GM18498 (cell line): ENCODE results near the gene TRIM54.
A peak's percentile ranks its signal among the peaks of the same experiment; 100 is the strongest.
"Not testable (repeated sequence)": the region's sequence is repeated elsewhere in the genome, so short reads cannot be mapped to it uniquely, and the experiment has no call there.

Experiments used
- ATAC-seq: cut with Tn5 transposase; IDR thresholded peaks from one replicate; pipeline ENCODE4 v1.9.1; 2021; ENCODE audit warnings: mild to moderate bottlenecking, moderate library complexity; ENCODE audit not compliant: unreplicated experiment

TRIM54 gene

DNA sequence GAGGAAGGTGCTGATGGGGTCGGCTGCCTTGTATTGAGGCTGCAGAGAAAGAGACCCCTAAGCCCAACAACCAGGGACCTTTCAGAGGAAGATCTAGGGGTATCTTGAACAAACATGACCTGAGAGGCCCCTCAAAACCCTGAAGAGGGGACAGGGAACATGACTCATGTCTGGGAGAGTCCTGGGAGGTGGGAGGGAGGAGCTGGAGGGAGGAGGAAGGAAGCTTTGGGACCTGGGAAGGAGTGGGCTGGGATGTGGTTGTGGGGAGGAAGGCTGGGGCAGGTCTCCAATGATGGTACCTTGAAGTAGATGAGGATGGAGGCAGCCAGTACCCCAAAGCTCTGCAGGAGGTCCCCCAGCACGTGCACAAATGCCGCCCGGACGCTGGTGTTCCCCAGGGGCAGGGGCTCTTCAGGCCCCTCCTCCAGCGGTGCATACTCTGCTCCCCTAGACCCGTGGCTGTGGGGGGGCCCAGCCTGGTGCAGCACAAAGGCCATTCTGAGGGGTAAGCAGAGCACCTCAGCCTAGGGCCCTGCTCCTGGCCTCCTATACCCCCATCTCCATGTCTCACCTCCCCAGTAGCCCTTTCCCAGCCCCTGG is 25.3 kb upstream of the TRIM54 start:
- no peak for ATAC-seq

DNA sequence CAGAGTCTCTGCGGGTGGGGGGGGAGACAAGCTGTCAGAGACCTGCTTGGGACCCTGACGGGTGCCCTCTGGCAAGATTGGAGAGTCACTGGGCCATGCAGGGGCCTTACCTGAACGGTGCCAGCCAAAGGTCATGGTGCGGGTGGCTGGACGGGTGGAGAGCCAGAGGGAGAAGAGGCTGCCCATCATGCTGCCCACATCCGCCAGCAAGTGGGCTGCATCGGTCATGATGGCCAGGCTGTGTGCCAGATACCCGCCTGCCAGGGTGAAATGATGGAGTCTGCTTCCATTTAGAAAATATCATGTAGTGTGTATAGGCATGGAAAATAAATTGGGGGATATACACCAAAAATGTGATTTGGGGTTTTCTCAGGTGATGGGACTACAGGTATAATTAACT is 24.2 kb upstream of the TRIM54 start:
- ATAC-seq = no peak

- ATAC-seq = no peak
Observed at GRCh38 chr2:27261241-27261925, 20.8 kb upstream of the TRIM54 start.

DNA sequence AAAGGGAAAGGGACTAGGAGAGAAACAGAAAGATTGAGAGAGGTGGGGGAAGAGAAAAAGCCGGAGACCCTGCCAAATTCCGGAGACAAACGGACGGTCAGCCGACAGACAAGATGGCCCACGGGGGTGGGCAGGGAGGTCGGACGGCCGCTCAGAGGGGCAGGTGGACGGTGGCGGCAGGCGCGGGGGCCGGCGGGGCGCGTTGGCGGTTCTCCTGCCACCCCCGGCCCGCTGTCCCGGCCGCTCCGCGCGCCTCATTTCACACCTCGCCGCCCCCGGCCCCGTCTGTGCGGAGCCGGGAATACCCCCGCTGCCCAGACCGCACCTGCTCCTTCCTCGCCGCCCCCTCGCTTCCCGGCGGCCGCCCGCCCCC is 20.3 kb upstream of the TRIM54 start:
- ATAC-seq = no peak

DNA sequence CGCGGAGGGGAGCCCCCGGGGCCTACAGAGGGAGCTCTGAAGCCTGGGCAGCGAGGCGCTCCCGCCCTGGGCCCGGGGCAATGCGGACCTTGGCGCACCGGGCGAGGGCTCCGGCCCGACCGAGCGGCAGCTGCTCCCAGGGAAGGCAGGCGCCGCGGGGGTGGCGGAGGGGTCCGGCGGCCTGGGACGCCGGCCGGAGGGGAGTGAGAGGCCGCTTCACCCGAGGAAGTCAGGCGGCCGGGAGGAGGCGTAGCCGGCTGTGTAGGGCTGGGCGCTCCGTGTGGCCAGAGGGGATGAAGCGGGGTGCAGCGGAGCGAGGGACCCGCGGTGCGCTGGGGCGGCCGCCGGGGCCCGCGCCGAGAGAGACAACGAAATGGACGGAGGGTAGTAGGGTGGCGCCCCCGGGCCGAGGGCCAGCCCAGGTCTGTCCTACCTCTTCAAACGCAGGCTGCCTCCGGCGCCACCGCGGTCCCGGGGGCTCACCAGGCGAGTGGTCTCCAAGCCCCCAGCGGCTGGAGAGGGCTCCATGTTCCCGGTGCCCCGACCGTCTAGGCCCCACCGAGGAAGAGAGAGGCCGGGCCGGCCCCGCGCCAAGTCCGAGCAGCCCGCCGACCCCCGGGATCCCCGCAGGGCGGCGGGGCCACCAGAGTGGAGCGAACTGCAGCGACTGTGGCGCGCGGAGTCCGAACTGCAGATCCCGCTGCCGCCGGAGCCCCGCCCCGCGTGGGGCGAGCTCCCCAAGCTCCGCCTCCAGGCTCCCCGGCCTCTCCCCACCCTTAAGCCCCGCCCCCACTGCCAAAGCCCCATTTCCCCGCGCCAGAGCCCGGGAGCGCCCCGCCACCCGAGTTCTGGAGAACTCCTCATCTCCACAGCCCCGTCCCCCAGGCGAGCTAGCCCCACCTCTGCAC is 19.6 kb upstream of the TRIM54 start, which contains the start of gene SLC30A3:
Gene SLC30A3, minus strand, starts transcription at position 669 of the 908 bp plus-strand sequence. Its CDS starts 141 bp downstream, at position 528.
- peak; percentile 59 for ATAC-seq

DNA sequence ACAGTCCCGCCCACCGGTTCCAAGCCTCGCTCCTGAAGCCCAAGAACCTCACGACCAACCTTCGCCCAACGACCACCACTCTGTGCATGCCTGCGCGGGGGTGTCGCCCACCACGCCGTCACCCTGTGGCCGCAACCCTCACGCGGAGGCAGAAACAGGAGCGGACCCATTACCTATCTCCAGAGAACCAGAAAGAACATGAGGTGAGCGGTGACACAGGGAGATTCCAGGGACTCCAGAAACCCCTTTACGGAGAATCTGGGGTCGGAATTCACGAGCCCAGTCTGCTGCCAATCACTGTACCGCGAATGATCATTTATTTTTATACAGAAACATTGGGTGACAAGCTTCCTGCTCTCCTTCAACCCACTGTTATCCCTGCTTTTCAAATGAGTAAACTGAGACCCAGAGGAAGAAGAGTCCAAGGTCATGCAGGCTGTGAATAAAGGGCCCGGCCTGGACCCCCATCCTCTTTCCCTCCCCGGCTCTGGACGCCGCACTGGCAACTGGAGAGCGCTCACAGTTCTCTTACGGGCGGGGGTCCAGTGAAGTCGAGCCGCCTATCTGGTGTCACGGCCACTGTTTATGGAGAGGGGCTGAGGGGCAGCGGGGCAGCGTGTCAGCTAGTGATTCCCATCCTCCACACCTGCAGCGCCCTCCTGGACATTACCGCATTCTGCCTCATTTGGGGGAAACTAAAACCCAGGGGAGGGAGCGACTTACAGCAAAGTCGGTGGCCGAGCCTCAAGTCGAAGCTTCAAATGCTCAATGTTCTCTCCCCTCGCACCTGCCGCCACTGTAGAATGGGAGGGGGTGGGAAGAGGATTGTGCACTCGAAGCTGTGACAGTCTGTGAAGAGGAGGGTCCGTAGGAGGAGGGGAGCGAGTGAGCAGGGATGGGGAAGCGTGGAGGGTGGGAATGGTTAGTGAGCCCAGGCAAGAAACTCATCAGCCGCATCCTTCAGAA is 18.7 kb upstream of the TRIM54 start:
- ATAC-seq = no peak

GRCh38 chr2:27264253-27264752 is 17.9 kb upstream of the TRIM54 start:
- no peak for ATAC-seq

DNA sequence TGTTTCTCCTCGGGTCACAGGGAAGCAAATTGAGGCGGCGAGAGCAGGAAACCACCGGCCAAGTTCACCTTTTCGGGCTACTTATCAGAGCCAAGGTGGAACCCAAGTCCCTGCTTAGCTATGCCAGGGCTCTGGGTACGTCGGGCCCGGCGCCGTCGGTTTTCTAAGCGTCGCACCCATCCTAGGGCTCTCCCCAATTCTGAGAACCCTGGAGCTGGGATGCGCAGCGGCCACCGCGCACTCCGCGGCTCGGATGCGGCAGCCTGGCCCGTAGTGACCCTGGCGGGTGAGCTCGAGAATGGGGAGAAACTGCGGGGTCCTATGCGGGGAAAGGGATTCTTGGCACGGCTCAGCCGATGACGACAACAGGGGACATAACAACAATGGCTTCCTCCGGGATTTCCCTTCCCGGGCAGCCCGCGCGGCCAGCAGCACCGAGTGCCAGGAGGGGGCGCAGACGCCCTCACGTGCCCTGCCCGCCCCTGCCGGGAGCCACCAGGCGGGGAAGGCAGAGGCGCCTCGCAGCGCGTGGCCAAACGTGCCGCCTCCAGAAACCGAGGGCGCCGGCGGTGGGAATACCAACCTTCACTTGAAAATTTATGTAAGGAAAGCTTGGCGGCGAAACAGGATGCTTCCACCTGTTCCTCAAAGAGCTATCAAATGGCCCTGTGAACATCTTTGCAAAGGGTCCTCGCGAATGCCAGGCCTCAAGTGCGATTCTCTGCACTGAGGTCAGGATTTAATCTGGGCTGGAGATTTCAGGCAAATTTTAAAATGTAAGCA is 17.3 kb upstream of the TRIM54 start:
- ATAC-seq = no peak

- no peak for ATAC-seq
Observed at GRCh38 chr2:27265536-27265870, 16.7 kb upstream of the TRIM54 start.

GRCh38 chr2:27268296-27268695 is 13.9 kb upstream of the TRIM54 start:
- ATAC-seq = not testable (repeated sequence)

- ATAC-seq = no peak
Observed at GRCh38 chr2:27270131-27270530, 12.1 kb upstream of the TRIM54 start.

GRCh38 chr2:27270670-27271069 is 11.6 kb upstream of the TRIM54 start:
- ATAC-seq = no peak

- no peak for ATAC-seq
Observed at GRCh38 chr2:27271631-27272340, 10.4 kb upstream of the TRIM54 start.

DNA sequence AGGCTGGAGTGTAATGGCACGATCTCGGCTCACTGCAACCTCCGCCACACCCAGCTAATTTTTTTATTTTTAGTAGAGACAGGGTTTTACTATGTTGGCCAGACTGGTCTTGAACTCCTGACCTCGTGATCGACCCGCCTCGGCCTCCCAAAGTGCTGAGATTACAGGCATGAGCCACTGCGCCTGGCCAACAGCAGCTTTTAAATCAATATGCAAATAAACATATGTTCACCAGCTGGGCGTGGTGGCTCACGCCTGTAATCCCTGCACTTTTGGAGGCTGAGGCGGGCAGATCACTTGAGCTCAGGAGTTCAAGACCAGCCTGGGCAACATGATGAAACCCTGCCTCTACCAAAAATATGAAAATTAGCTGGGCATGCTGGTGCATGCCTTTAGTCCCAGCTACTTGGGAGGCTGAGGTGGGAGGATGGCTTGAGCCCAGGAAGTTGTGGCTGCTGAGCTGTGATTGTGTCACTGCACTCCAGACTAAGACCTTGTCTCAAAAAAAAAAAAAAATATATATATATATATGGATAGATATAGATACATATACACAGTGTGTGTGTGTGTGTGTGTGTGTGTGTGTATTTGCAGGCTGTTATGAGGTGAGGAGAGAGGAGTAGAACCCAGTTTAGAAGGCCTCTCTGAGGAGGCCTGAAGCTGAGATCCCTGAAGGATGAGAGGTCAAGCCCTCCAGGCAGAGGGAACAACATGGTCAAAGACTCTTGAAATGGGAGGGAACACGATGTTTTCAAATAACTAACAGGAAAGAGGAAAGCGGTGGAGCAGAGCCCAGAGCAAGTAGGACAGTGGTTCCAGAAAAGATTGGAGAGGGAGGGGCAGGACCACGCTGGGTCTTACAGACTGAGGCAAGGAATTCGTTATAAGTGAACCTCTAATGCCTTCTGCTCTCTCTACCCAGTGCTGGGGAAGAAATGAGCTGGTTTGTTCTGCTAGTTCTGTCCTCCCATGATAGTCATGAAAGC is 9.4 kb upstream of the TRIM54 start:
- not testable (repeated sequence) for ATAC-seq

- ATAC-seq = no peak
Observed at GRCh38 chr2:27275211-27276150, 6.7 kb upstream of the TRIM54 start, which contains the start of gene DNAJC5G. DNAJC5G (plus strand) TSS chr2:27275433; CDS start chr2:27276729, 1,296 bp downstream.

DNA sequence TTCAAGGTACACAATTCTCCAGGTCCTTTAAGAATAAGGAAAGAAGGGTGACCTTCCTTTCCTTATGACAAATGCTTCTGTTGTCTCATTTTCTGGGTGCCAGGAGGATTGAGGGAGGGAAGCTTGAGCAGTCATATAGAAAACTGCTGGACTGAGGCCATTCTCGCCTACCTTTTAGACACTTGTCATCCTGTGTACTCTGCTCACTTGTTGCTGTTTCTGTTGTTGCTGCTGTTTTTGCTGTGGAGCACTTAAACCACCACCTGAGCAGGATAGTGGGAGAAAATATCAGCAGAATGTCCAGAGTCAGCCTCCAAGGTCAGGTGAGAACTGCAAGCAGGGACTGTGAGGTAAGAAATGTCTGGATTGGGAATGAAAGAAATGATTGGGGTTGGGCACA is 4.2 kb upstream of the TRIM54 start:
- ATAC-seq = no peak

- no peak for ATAC-seq
Observed at GRCh38 chr2:27280826-27281225, 1.4 kb upstream of the TRIM54 start.
